HG03095 (cell line): ENCODE measurements around the gene PTPRN2.

Experiments
- ATAC-seq: cut with Tn5 transposase; IDR thresholded peaks from one replicate; pipeline ENCODE4 v1.9.1; 2021; ENCODE audit warnings: moderate library complexity; ENCODE audit not compliant: unreplicated experiment

The PTPRN2 gene

GRCh38 chr7:158013085-158013668 lies 574.4 kb downstream of the PTPRN2 start:
- ATAC-seq, result no peak

- no peak for ATAC-seq
Measured at GRCh38 chr7:158011941-158012340, 575.7 kb downstream of the PTPRN2 start.

GRCh38 chr7:158010961-158011693 lies 576.5 kb downstream of the PTPRN2 start:
- no peak for ATAC-seq

- ATAC-seq, result no peak
Measured at GRCh38 chr7:158009886-158010285, 577.7 kb downstream of the PTPRN2 start.

- no peak for ATAC-seq
Measured at GRCh38 chr7:158008267-158008666, 579.4 kb downstream of the PTPRN2 start.

- ATAC-seq, result no peak
Measured at GRCh38 chr7:158007697-158008257, 579.8 kb downstream of the PTPRN2 start.

- ATAC-seq, result no peak
Measured at GRCh38 chr7:158006841-158007696, 580.6 kb downstream of the PTPRN2 start.

- ATAC-seq, result no peak
Measured at GRCh38 chr7:158005531-158005930, 582.1 kb downstream of the PTPRN2 start.

GRCh38 chr7:158004123-158004490 lies 583.5 kb downstream of the PTPRN2 start:
- ATAC-seq, result no peak

- ATAC-seq, result no peak
Measured at GRCh38 chr7:158003441-158004122, 584.0 kb downstream of the PTPRN2 start.

- no peak for ATAC-seq
Measured at GRCh38 chr7:158002486-158003080, 585.0 kb downstream of the PTPRN2 start.

GRCh38 chr7:158001621-158002320 lies 585.9 kb downstream of the PTPRN2 start:
- no peak for ATAC-seq

GRCh38 chr7:158001003-158001402 lies 586.6 kb downstream of the PTPRN2 start:
- no peak for ATAC-seq

- ATAC-seq, result no peak
Measured at GRCh38 chr7:158000160-158000559, 587.5 kb downstream of the PTPRN2 start.

- no peak for ATAC-seq
Measured at GRCh38 chr7:157998884-157999552, 588.6 kb downstream of the PTPRN2 start.

GRCh38 chr7:157997471-157997870 lies 590.2 kb downstream of the PTPRN2 start:
- ATAC-seq, result no peak

- no peak for ATAC-seq
Measured at GRCh38 chr7:157997080-157997440, 590.6 kb downstream of the PTPRN2 start.

GRCh38 chr7:157996359-157997079 lies 591.1 kb downstream of the PTPRN2 start:
- ATAC-seq, result no peak

GRCh38 chr7:157995815-157996214 lies 591.8 kb downstream of the PTPRN2 start:
- ATAC-seq, result no peak
